Measurements from ENCODE around the gene SPATA19.
"Not testable (repeated sequence)": the region's sequence is repeated elsewhere in the genome, so short reads cannot be mapped to it uniquely, and the experiment has no call there.

The SPATA19 gene

GRCh38 chr11:133845413-133845812, at the start of gene SPATA19:
SPATA19 (minus strand) TSS chr11:133845513; CDS start chr11:133845446, 67 bp downstream.
- DNase-seq: no peak

- no peak for DNase-seq
Measured at GRCh38 chr11:133895061-133895479, 49.8 kb upstream of the SPATA19 start.

GRCh38 chr11:133893381-133893780, 48.1 kb upstream of the SPATA19 start:
- DNase-seq: no peak

- no peak for DNase-seq
Measured at GRCh38 chr11:133892584-133893380, 47.5 kb upstream of the SPATA19 start.

- DNase-seq: no peak
Measured at GRCh38 chr11:133892126-133892525, 46.8 kb upstream of the SPATA19 start.

- no peak for DNase-seq
Measured at GRCh38 chr11:133889893-133890292, 44.6 kb upstream of the SPATA19 start.

- DNase-seq: no peak
Measured at GRCh38 chr11:133889188-133889587, 43.9 kb upstream of the SPATA19 start.

- no peak for DNase-seq
Measured at GRCh38 chr11:133887692-133888332, 42.5 kb upstream of the SPATA19 start.

GRCh38 chr11:133886029-133886428, 40.7 kb upstream of the SPATA19 start:
- no peak for DNase-seq

GRCh38 chr11:133872160-133872559, 26.8 kb upstream of the SPATA19 start:
- no peak for DNase-seq

GRCh38 chr11:133867456-133867855, 22.1 kb upstream of the SPATA19 start:
- no peak for DNase-seq

- no peak for DNase-seq
Measured at GRCh38 chr11:133865466-133865865, 20.2 kb upstream of the SPATA19 start.

- no peak for DNase-seq
Measured at GRCh38 chr11:133864756-133865155, 19.4 kb upstream of the SPATA19 start.

GRCh38 chr11:133860151-133860550, 14.8 kb upstream of the SPATA19 start:
- no peak for DNase-seq

- not testable (repeated sequence) for DNase-seq
Measured at GRCh38 chr11:133854330-133854960, 9.1 kb upstream of the SPATA19 start.

GRCh38 chr11:133844217-133844616, 1.1 kb downstream of the SPATA19 start:
- DNase-seq: no peak

- DNase-seq: no peak
Measured at GRCh38 chr11:133843454-133843987, 1.8 kb downstream of the SPATA19 start.

GRCh38 chr11:133842730-133843129, 2.6 kb downstream of the SPATA19 start:
- DNase-seq: no peak

- no peak for DNase-seq
Measured at GRCh38 chr11:133842053-133842452, 3.3 kb downstream of the SPATA19 start.

GRCh38 chr11:133841279-133842043, 3.9 kb downstream of the SPATA19 start:
- DNase-seq: no peak

GRCh38 chr11:133840479-133840941, 4.8 kb downstream of the SPATA19 start:
- no peak for DNase-seq

Measured in GOT3 (cell line).